Measurements from ENCODE around the gene JHY.

The JHY gene

GRCh38 chr11:122872046-122872445, 10.5 kb upstream of the JHY start:
- DNase-seq = no peak

GRCh38 chr11:122874991-122875390, 7.6 kb upstream of the JHY start:
- no peak for DNase-seq

- no peak for DNase-seq
Observed at GRCh38 chr11:122877732-122878131, 4.8 kb upstream of the JHY start.

- no peak for DNase-seq
Observed at GRCh38 chr11:122879785-122880184, 2.8 kb upstream of the JHY start.

- no peak for DNase-seq
Observed at GRCh38 chr11:122882857-122883645, 492 bp downstream of the JHY start.

- DNase-seq = no peak
Observed at GRCh38 chr11:122883646-122883979, 1.1 kb downstream of the JHY start.

- DNase-seq = no peak
Observed at GRCh38 chr11:122888162-122888561, 5.6 kb downstream of the JHY start.

GRCh38 chr11:122893131-122893530, 10.6 kb downstream of the JHY start:
- DNase-seq = no peak

- no peak for DNase-seq
Observed at GRCh38 chr11:122895563-122895962, 13.0 kb downstream of the JHY start.

GRCh38 chr11:122897606-122898210, 15.1 kb downstream of the JHY start:
- no peak for DNase-seq

- no peak for DNase-seq
Observed at GRCh38 chr11:122898799-122899198, 16.2 kb downstream of the JHY start.

- no peak for DNase-seq
Observed at GRCh38 chr11:122900587-122901202, 18.1 kb downstream of the JHY start.

GRCh38 chr11:122902951-122903350, 20.4 kb downstream of the JHY start:
- no peak for DNase-seq

- no peak for DNase-seq
Observed at GRCh38 chr11:122910775-122911174, 28.2 kb downstream of the JHY start.

- no peak for DNase-seq
Observed at GRCh38 chr11:122917311-122917710, 34.8 kb downstream of the JHY start.

- DNase-seq = no peak
Observed at GRCh38 chr11:122918734-122919133, 36.2 kb downstream of the JHY start.

GRCh38 chr11:122920579-122920978, 38.0 kb downstream of the JHY start:
- DNase-seq = no peak

GRCh38 chr11:122922893-122923292, 40.3 kb downstream of the JHY start:
- no peak for DNase-seq

GRCh38 chr11:122923302-122923701, 40.7 kb downstream of the JHY start:
- no peak for DNase-seq

GRCh38 chr11:122931510-122931909, 49.0 kb downstream of the JHY start:
- no peak for DNase-seq

GRCh38 chr11:122933416-122933815, 50.9 kb downstream of the JHY start:
- no peak for DNase-seq

GRCh38 chr11:122937983-122938382, 55.4 kb downstream of the JHY start:
- no peak for DNase-seq

- DNase-seq = no peak
Observed at GRCh38 chr11:122938557-122938956, 56.0 kb downstream of the JHY start.

GRCh38 chr11:122951211-122951610, 68.7 kb downstream of the JHY start:
- DNase-seq = no peak

All from NCI-H2171 (cell line).